Erythroblast (primary cell): ENCODE measurements around the gene TFE3.

ENCODE experiments used
- DNase-seq, 2 experiments: peaks; one replicate each; lab custom pipeline; 2025; lab: John Stamatoyannopoulos, UW
- GATA1 ChIP-seq: IDR thresholded peaks from 2 replicates; pipeline ENCODE4 v1.6.1; 2011; ENCODE audit warnings: low read depth, mild to moderate bottlenecking, control low read depth, low read length, moderate library complexity
- POLR2A ChIP-seq: IDR thresholded peaks from 2 replicates; pipeline ENCODE4 v1.6.1; 2011; ENCODE audit warnings: mild to moderate bottlenecking, low read length

Gene TFE3, protein sequence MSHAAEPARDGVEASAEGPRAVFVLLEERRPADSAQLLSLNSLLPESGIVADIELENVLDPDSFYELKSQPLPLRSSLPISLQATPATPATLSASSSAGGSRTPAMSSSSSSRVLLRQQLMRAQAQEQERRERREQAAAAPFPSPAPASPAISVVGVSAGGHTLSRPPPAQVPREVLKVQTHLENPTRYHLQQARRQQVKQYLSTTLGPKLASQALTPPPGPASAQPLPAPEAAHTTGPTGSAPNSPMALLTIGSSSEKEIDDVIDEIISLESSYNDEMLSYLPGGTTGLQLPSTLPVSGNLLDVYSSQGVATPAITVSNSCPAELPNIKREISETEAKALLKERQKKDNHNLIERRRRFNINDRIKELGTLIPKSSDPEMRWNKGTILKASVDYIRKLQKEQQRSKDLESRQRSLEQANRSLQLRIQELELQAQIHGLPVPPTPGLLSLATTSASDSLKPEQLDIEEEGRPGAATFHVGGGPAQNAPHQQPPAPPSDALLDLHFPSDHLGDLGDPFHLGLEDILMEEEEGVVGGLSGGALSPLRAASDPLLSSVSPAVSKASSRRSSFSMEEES

DNA sequence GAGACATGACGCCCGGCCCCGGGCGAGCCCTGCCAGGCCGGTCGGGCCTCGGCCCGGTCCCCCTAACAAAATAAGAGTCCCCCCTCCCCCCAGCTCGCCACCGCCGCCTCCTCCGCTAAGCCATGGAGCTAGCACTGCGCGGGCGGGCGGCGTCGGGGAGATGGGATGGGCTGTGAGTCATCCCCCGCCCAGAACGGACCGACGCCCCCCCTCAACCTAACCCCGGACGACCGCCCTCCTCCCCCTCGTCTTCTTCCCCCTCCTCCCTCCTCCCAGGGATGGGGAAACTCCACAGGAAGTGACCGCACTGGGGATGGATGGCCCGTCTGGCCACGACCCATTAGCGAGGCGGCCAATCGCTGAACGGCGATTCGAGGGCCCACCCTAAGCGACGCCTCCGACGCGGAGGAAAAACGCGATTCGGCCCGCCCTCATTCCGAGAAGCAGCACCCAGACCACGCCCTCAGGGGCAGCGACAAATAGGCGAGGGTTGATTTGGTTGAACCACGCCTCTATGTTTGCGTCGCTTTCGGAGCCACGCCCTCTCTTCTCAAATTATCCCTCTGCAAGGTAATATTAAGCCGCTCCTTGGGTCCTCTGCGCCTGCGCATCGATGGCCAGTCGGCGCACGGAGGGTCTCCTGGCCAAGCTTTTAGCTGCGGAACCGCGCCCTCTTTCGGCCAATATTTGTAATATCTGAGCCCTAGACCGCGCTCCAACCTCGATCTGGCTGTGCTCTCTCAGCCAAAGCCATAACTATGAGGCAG, at the start of gene TFE3:
TFE3 (minus strand) TSS at position 138 of the 767 bp plus-strand sequence; CDS start at position 7, 131 bp downstream.
- DNase-seq = peak; percentile 98 to 99
- TF ChIP-seq POLR2A (peak; percentile 28), GATA1 (no peak)

GRCh38 chrX:49089553-49089952, 46.4 kb upstream of the TFE3 start:
- TF ChIP-seq GATA1 = no peak
- no peak for TF ChIP-seq POLR2A
- peak; percentile 42 to 61 for DNase-seq

DNA sequence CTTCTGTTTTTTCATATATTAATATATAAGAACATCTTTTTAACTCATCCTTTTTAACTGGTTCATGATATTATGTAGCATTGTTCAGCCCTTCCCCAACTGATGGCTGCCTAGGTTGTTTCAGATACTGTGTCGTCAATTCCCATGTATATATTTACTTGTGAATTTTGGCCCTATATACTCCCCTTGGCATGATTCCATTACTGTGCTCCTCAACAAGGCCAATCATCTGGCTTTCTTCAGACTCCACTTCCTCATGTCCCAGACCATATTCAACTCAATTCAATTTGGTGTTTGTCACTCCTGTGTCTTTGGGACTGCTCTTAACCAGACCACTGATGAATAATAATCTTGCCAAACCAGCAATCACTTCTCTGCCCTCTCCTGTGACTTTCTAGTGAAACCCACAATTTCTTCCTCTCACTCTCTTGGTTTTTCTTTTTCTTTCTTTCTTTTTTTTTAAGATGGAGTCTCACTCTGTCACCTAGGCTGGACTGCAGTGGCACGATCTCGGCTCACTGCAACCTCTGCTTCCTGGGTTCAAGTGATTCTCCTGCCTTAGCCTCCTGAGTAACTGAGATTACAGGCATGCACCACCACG, 39.2 kb upstream of the TFE3 start:
- DNase-seq = no peak
- TF ChIP-seq POLR2A = no peak
- TF ChIP-seq GATA1 = no peak

DNA sequence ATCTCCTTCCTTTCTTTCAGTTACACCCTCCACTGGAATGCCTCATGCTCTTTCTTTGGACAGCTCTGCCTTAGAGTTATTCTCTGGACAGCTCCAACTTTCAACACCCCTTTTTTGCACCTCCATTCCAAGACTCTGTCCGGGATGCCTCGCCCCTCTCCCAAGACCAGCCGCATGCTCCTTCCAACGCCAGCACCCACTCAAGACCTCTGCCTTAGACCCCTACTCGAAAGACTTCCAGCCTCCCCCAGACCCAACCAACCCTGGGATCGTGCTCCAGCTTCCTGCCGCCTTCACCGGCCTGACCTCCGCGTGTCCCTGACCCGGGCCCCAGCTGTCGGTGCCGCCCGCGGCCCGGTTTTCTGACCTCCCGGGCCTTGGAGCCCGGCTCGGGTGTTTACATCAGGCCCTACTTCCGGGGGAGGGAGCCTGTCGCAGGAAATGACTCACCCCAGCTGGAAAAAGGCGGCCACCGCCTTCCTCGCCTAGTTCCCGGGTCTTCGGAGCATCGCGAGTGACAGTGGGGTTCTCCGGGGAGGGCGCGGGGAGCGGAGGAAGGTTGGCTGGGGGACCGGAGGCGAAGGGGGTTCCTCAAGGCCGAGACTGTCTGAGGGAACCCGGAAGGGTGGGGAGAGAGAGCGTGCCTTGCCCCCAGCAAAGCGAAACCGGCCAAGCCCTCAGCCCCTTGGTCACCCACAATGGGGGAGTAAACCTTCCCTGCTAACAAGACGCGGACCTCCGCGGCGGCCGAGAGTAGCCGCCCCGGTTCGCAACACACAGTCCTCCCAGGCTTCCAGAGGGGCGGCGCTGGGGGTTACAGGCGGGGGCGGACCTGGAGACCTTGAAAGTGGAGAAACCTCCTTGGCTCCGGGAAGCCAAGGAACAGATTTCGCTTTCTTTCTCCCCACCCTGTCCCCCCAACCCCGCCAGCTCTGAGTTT, 36.6 kb upstream of the TFE3 start, which contains the start of gene WDR45:
WDR45 (minus strand) TSS at position 399 of the 940 bp plus-strand sequence. CDS start 1,792 bp downstream, outside the sequence.
- TF ChIP-seq GATA1 = no peak
- TF ChIP-seq POLR2A = peak; percentile 78

GRCh38 chrX:49077941-49078340, 34.8 kb upstream of the TFE3 start:
- TF ChIP-seq GATA1 (no peak), POLR2A (no peak)
- no peak for DNase-seq

More for the DNA sequence above, 36.6 kb upstream of the TFE3 start, which contains the start of gene WDR45:
- DNase-seq = peak; percentile 82 to 86

DNA sequence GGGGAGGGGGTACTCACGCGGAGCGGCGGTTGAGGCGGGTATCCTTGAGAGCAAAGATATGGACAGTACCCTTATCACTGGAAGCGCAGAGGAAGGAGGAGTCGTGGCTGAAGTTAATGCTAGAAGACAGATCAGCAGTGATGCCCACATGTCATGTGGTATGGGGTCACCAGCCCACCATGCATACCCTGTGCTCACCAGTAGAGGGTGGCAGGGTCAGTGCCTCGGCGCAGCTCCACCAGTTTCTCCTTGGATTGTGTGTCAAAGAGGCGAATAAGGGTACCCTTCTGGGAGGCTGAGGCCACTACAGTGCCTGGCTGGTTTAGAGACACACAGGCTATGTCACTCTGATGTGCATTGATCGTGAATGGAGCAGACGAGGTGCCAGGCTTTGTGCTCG, 32.2 kb upstream of the TFE3 start:
- TF ChIP-seq GATA1 (no peak), POLR2A (no peak)
- peak; percentile 45 to 78 for DNase-seq

DNA sequence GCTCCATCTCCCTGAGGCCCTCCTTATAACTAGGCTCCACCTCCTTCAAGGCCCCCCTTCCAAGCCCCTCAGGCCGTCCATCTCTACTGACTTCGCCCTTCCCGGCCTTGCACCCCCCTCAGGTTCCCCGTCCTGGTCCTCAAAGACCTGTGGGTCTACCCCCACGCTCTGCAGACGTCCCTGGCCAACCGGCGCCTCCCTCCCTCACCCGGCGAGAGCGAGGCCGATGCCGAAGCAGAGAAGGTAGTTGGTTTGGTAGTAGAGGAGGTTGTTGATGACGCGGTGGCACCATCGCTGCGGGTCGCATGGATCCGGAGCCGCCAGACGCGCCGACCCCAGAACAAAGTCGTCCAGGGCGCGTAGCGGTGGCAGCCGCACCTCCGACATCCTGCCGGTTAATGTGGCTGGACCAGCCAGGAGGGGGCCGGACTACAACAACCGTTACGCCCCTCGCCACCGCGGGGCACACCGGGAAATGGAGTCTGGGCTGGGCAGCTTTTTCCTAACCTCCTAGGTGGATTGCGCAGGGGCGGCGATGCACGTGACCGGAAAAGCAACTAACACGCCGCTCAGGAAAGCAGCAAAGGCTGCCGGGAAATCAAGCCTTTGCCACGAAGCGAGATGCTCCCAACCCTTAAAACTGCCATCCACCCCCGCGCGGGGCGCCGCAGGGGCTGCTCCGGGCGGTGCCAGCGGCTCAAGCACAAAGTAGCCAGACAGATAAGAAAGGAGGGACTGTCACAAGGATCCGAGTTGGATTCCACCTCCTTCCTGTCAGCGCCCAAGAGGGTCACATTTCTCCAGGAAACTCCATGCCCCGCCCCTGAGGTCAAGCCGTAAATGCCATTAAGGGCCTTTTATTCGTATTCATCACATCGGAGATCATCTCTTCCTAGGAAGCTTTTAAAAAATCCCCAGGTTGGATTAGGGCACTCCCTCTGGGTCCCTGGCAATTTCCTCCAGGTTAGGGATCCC, 30.7 kb upstream of the TFE3 start, which contains the start of gene PRAF2:
PRAF2 (minus strand) TSS at position 402 of the 975 bp plus-strand sequence; CDS start at position 387, 15 bp downstream.
- no peak for TF ChIP-seq GATA1
- peak; percentile 79 for TF ChIP-seq POLR2A
- peak; percentile 88 to 90 for DNase-seq

DNA sequence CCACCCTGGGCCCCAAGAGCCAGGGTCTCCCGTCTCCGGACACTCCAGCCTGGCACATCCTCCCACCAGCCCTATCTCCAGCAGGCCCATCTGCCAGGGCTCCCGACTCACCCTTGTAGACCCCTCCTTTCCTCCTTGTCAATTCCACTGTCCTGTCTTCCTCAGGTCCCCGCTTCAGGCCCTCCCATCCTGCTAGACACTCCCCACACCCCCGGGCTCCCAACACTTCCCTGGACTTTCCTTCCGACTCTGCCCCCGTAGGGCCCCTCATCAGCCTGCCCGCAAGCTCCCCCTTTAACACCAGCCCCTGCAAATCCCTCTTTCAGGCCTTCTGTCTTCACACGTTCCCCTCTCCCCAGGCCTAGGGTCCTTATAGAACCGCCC, 29.5 kb upstream of the TFE3 start:
- TF ChIP-seq GATA1 = no peak
- no peak for TF ChIP-seq POLR2A
- DNase-seq = no peak

DNA sequence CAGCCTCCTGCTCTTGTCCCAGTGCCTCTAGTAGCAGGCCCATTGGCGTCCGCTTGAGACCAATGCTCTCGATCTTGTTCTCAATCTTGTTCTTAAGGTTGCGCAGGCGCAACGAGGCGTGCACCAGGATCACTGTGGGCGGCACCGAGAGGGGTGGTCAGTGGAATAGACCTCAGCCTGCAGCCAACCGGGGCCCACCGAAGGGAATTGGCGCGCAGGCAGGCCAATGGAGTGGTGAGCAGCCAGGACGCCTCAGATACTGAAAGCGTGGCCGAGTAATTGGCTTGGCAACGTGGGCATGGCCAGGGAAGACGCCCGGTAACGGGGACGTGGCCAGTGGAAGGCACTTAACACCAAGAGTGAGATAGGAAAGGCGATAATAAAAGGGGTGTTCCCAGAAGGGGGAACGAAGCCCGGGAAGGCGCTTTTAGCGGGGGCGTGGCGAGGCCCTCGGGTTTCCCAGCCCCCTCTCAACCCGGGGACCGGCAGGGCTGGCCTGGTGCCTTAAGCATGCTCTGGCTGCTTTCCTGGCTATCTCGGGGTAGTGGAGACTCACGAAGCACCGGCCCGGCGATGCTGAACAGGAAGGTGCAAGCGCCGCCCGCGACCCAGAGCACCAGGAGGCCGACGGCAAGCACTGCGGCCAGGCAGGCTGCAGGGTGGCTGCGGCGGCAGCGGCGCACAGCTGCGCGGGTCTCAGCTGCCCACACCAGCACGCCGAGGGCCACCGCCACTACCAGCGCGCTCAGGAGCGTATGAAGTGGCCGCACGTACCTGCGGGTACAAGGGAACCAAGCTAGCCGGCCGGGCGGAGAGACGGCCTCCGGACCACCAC, 28.9 kb upstream of the TFE3 start:
- TF ChIP-seq POLR2A (no peak), GATA1 (no peak)
- DNase-seq = peak; percentile 47 to 61

GRCh38 chrX:49070988-49071387, 27.8 kb upstream of the TFE3 start:
- no peak for DNase-seq
- no peak for TF ChIP-seq GATA1
